NCI-H128 (cell line): ENCODE data around the gene COL4A1.

Experiments used
- DNase-seq: peaks from one replicate; lab custom pipeline; 2025; ENCODE audit not compliant: unreplicated experiment; lab: John Stamatoyannopoulos, UW

Gene COL4A1

GRCh38 chr13:110225609-110226574 lies 81.1 kb downstream of the COL4A1 start:
- DNase-seq, result no peak

DNA sequence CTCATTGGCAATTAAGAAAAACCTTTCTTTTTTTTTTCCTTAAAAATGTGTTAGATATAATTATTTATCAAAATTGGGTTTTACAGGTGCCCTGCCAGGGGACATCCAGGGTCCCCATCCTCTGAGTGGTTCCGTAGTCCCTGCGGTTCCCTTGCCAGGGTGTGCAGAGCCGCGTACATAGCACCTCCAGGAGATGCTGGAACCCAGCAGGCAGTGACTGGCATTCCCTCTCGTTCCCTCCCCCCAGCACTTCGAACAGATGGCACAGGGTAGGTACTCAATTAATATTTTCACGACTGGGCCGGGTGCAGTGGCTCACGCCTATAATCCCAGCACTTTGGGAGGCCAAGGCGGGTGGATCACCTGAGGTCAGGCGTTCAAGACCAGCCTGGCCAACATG lies 82.0 kb downstream of the COL4A1 start:
- no peak for DNase-seq

- DNase-seq, result no peak
Observed at GRCh38 chr13:110224519-110224918, 82.4 kb downstream of the COL4A1 start.

- DNase-seq, result no peak
Observed at GRCh38 chr13:110221406-110222117, 85.4 kb downstream of the COL4A1 start.

DNA sequence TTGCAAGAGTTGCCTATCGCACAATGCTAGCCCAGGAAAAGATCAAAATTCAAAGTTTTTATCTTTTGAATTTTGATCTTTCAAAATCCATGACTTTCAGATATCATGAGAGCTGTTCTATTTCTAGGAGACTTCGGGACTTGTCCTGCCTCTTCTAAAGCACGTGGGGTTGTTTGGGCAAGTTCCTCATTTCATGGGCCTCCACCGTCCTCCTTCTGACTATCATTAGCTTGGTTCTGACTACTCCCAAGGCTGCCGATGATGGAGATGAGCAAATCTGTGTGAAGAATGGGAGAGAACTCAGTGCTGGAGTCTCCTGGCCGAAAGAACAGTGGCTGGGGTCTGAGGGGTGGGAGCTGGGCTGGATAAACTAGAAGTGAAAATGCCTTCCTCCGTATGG lies 86.5 kb downstream of the COL4A1 start:
- DNase-seq, result no peak

- DNase-seq, result no peak
Observed at GRCh38 chr13:110218581-110219201, 88.3 kb downstream of the COL4A1 start.

DNA sequence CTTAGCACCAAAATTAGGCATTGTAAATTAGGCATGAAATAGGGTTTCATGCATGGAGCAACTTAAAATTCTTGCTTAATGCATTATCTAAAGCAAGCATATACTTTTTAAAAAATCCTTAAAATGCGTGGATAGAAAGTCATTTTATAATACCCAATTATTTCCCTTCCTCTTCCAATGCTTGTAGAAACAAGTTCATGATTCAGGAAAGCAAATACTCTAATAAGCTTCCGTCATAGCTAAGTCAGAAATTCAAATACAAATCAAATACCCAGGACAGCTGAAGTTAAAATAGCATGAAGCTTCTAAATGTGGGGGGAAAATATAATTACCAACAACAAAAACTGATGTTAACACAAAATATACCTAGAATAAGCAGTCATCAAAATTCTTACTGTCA lies 89.1 kb downstream of the COL4A1 start:
- DNase-seq, result no peak

DNA sequence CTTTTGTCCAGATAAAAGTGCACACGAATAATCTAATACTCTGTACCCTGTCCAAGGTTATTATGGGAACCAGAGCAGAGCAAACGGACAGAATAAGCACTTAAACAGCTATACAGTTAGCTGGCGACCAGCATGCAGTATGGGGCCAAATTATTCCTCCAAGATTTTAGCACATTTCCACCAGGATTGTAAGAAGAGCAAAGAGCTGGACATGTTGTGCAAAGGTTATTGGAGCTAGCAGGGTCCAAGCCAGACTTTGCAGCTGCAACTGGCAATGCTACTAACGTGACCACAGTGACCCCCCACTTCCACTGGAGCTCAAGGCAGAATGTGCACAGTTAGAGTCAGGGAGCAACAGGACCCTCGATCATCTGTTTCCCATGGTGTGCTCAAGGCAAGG lies 89.9 kb downstream of the COL4A1 start:
- no peak for DNase-seq

GRCh38 chr13:110216398-110217041 lies 90.4 kb downstream of the COL4A1 start:
- DNase-seq, result no peak

DNA sequence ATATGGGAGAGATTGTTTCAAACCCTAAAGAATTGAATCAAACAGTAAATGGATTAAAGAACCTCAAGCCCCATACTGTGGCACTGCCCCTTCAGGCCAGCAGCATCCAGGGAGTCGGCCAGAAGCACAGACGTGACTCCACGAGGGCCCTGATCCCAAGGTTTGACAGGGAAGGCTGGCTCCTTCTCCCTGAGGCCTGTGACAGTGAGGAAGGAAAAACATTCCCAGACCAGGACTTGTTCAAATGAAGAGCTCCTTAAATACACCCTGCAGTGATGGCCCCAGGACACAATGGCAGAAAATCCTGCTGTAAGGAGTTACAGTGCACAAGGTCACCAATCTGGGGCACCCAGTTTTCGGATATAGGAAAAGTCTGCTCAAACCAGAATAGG lies 91.0 kb downstream of the COL4A1 start:
- no peak for DNase-seq

DNA sequence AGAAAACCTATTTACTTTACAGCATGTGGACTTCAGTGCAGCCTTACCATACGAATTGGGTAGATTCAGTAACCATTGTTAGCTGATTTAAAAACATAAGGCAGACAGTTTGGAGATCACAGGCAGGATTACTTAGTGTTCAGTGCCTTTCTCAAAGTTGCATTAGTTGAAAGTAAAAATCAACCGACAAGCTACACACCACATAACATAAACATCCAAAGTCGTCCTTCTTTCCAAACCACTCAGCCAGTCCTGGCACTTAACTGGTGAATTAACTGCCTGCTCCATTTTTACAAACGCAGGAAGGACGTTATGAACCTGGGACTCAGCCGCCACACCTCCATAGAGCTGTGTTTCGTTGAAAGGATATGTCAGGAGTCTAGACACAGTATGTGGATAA lies 91.4 kb downstream of the COL4A1 start:
- DNase-seq, result no peak

- no peak for DNase-seq
Observed at GRCh38 chr13:110214637-110215036, 92.3 kb downstream of the COL4A1 start.

- no peak for DNase-seq
Observed at GRCh38 chr13:110213461-110214074, 93.4 kb downstream of the COL4A1 start.

DNA sequence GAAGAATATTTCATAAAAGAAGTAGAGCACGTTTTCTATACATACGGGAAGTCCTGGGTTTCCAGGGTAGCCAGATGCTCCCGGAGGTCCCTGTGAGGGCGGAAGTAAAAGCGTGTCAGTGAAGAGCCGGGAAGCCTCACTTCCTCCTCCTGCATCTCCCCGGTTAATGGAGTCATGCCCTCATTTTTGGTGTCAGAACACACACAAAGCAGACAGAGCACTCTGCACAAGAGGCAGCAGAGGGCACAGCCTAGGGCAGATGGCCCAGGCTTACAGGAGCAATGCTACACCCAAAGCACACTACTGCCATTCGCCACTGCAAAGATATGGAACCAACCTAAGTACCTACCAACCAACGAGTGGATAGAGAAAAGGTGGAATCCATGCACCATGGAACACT lies 94.4 kb downstream of the COL4A1 start:
- no peak for DNase-seq

- DNase-seq, result no peak
Observed at GRCh38 chr13:110211735-110212134, 95.2 kb downstream of the COL4A1 start.

- DNase-seq, result no peak
Observed at GRCh38 chr13:110211046-110211445, 95.9 kb downstream of the COL4A1 start.

DNA sequence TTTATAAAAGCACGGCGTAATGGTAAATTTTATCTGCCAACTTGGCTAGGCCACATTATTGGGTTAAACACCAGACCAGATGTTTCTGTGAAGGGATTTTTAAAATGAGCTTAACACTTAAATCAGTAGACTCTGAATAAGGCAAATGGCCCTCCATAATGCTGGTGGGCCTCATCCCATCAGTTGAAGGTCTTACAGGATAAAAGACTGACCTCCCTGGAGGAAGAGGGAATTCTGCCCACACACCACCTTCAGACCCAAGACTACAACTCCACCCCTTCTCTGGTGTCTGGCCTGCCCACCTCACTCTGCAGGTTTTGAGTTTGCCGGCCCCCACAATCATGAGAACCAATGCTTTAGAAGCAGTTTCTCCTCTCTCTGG lies 96.4 kb downstream of the COL4A1 start:
- no peak for DNase-seq

DNA sequence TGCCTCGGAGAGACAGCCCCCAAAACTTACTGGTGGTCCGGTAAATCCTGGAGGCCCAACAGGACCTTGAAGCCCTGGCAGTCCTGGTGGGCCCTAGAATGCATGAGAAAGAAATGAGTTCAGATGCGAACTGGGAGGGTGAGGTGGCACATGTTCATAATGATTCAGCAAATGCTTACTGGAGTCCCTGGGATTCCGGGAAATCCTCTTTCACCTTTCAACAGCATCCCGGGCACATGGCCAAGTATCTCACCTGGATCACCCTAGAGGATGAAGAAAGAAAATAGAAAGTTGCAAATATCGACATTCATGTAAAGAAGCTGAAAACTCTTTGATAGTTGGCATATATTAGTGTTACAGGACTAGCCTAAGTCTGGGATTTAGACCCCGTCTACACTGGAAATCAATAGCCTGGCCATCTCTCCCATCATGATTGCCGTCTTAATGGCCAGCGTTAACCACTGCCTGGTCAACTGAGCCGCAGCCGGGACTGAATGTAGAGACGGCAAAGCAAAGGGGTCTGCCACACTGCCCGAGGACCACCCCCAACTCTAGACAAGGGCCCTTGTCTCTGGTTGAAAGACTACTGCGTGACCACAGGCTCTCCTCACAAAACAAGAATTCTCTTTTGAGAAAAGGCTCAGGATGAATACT lies 96.9 kb downstream of the COL4A1 start:
- no peak for DNase-seq

DNA sequence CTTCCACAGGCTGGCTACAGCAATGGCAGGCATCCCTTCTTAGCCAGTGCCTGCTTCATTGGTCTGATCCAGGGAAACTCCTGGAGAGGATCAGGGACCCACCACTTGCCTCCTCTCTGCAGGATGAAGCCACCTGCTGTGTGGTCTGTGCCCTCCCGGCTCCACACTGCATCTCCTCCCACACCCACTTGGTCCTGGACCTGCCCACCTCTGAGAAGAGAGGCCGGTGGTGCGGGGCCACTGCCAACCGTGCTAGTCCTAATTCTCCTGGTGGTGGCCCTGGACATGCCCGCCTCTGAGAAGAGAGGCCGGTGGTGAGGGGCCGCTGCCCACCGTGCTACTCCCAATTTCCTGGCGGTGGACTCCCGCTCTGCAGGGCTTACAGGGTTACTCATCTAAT lies 98.8 kb downstream of the COL4A1 start:
- DNase-seq, result no peak

GRCh38 chr13:110206996-110207395 lies 100.0 kb downstream of the COL4A1 start:
- DNase-seq, result no peak
